Tibial nerve (tissue), 3 donors: ENCODE measurements around the gene MYH2.

Experiments used
- POLR2A ChIP-seq, 2 donors: fragments of 450-650 bp; IDR thresholded peaks; one replicate each; pipeline ENCODE4 v1.6.1; 2017; ENCODE audit warnings: antibody characterized with exemption in 2 of 2, mild to moderate bottlenecking in 2 of 2, moderate library complexity in 2 of 2
- TF ChIP-seq, protein P1 (sequence below), 5 experiments: fragments of 200-600 bp in 3 of 5; fragments of 450-650 bp in 2 of 5; sonication (generic) in 3 of 5; IDR thresholded peaks; one replicate each; pipeline ENCODE4 v1.5.1; 2016 to 2019; ENCODE audit warnings: antibody characterized with exemption in 5 of 5, mild to moderate bottlenecking in 3 of 5, moderate library complexity in 2 of 5

DNA sequence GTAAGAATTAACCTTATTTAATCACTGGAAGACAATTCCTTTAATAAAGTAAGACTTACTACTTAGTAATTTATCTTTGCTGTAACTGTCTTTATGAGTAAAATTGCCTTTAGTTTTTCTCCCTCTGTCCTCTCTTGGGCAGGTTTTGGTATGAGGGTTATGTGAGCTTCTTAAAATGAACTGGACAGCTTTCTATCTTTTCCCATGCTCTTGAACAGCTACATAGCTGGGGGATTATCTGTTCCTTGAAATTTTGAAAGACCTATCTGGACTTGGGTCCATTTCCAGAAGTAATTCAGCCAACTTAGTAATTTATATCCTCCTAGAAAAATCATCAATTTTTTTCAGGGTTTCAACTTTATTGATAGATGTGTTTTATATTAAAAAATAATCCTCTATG, 27.5 kb downstream of the MYH2 start:
- no peak for TF ChIP-seq POLR2A (IDR thresholded peaks at IDR 0.05)
- TF ChIP-seq, protein P1, sequence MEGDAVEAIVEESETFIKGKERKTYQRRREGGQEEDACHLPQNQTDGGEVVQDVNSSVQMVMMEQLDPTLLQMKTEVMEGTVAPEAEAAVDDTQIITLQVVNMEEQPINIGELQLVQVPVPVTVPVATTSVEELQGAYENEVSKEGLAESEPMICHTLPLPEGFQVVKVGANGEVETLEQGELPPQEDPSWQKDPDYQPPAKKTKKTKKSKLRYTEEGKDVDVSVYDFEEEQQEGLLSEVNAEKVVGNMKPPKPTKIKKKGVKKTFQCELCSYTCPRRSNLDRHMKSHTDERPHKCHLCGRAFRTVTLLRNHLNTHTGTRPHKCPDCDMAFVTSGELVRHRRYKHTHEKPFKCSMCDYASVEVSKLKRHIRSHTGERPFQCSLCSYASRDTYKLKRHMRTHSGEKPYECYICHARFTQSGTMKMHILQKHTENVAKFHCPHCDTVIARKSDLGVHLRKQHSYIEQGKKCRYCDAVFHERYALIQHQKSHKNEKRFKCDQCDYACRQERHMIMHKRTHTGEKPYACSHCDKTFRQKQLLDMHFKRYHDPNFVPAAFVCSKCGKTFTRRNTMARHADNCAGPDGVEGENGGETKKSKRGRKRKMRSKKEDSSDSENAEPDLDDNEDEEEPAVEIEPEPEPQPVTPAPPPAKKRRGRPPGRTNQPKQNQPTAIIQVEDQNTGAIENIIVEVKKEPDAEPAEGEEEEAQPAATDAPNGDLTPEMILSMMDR (IDR thresholded peaks at IDR 0.05), result no peak
